Gastrocnemius medialis (tissue), 4 donors: ENCODE measurements around the gene GARRE1.

ENCODE experiments used
- CTCF ChIP-seq, 5 experiments: fragments of 450-650 bp in 3 of 5; fragments of 200-600 bp in 2 of 5; sonication (generic) in 2 of 5; IDR thresholded peaks in 4 of 5; conservative IDR thresholded peaks in 1 of 5; 1 replicate in 4 of 5; 2 replicates in 1 of 5; pipeline ENCODE4 v1.5.1; 2016 to 2019; ENCODE audit warnings: antibody characterized with exemption in 5 of 5, mild to moderate bottlenecking in 3 of 5, moderate library complexity in 3 of 5
- POLR2A ChIP-seq, 2 donors: fragments of 450-650 bp; IDR thresholded peaks; one replicate each; pipeline ENCODE4 v1.6.1; 2017; ENCODE audit warnings: antibody characterized with exemption in 2 of 2, mild to moderate bottlenecking in 2 of 2, moderate library complexity in 2 of 2

GRCh38 chr19:34260771-34261173, 6.4 kb downstream of the GARRE1 start:
- TF ChIP-seq CTCF (IDR thresholded peaks at IDR 0.05 in 4 of 5, conservative IDR thresholded peaks at IDR 0.05 in 1 of 5) = no peak
- TF ChIP-seq POLR2A (IDR thresholded peaks at IDR 0.05) = no peak
